NCI-H524 treated with DMSO at 0.1 percent for 48 hours (cell line): Measurements from ENCODE around the gene PPM1F.

ENCODE experiments used
- DNase-seq: peaks from one replicate; lab custom pipeline; 2025; lab: John Stamatoyannopoulos, UW

The PPM1F gene

GRCh38 chr22:21975854-21976345, 23.3 kb upstream of the PPM1F start:
- no peak for DNase-seq

GRCh38 chr22:21975273-21975672, 22.6 kb upstream of the PPM1F start:
- DNase-seq, result no peak

- DNase-seq, result no peak
These were observed 21.5 kb upstream of the PPM1F start for GRCh38 chr22:21974058-21974649.

- DNase-seq, result no peak
These were observed 20.2 kb upstream of the PPM1F start for GRCh38 chr22:21972806-21973205.

- DNase-seq, result no peak
These were observed 19.7 kb upstream of the PPM1F start for GRCh38 chr22:21972293-21972779.

- DNase-seq, result no peak
These were observed 19.2 kb upstream of the PPM1F start for GRCh38 chr22:21971858-21972275.

GRCh38 chr22:21970800-21971617, 18.4 kb upstream of the PPM1F start:
- no peak for DNase-seq

GRCh38 chr22:21970037-21970799, 17.6 kb upstream of the PPM1F start:
- DNase-seq, result no peak

- no peak for DNase-seq
These were observed 15.9 kb upstream of the PPM1F start for GRCh38 chr22:21968452-21969129.

- DNase-seq, result no peak
These were observed 15.1 kb upstream of the PPM1F start for GRCh38 chr22:21967693-21968271.

GRCh38 chr22:21966643-21967516, 14.2 kb upstream of the PPM1F start:
- DNase-seq, result no peak

- DNase-seq, result no peak
These were observed 13.2 kb upstream of the PPM1F start for GRCh38 chr22:21965762-21966288.

GRCh38 chr22:21964918-21965484, 12.4 kb upstream of the PPM1F start:
- DNase-seq, result no peak

- no peak for DNase-seq
These were observed 11.6 kb upstream of the PPM1F start for GRCh38 chr22:21964234-21964633.

- no peak for DNase-seq
These were observed 11.2 kb upstream of the PPM1F start for GRCh38 chr22:21963790-21964211.

GRCh38 chr22:21963286-21963685, 10.6 kb upstream of the PPM1F start:
- DNase-seq, result no peak

- DNase-seq, result no peak
These were observed 10.0 kb upstream of the PPM1F start for GRCh38 chr22:21962655-21962949.

- DNase-seq, result no peak
These were observed 9.4 kb upstream of the PPM1F start for GRCh38 chr22:21961886-21962654.

GRCh38 chr22:21961127-21961867, 8.6 kb upstream of the PPM1F start:
- no peak for DNase-seq
